HEK293T (cell line): ENCODE results near the gene CDSN.

Experiments
- ARNT ChIP-seq: fragments of 450-650 bp; IDR thresholded peaks from 2 replicates; pipeline ENCODE4 v1.6.1; 2017; ENCODE audit warnings: mild to moderate bottlenecking
- BHLHE40 ChIP-seq: fragments of 450-650 bp; IDR thresholded peaks from 2 replicates; pipeline ENCODE4 v1.6.1; 2016; ENCODE audit warnings: mild to moderate bottlenecking, moderate library complexity, borderline replicate concordance
- CTBP1 ChIP-seq: fragments of 450-650 bp; IDR thresholded peaks from 2 replicates; pipeline ENCODE4 v1.6.1; 2016; ENCODE audit warnings: borderline replicate concordance
- FOXM1 ChIP-seq: fragments of 450-650 bp; IDR thresholded peaks from 2 replicates; pipeline ENCODE4 v1.6.1; 2017; ENCODE audit warnings: mild to moderate bottlenecking, borderline replicate concordance
- HDGF ChIP-seq: fragments of 450-650 bp; IDR thresholded peaks from 2 replicates; pipeline ENCODE4 v1.6.1; 2017; ENCODE audit warnings: antibody characterized with exemption, borderline replicate concordance
- NFRKB ChIP-seq: fragments of 450-650 bp; IDR thresholded peaks from 2 replicates; pipeline ENCODE4 v1.6.1; 2016; ENCODE audit warnings: mild to moderate bottlenecking, moderate library complexity
- SP1 ChIP-seq: fragments of 450-650 bp; IDR thresholded peaks from 2 replicates; pipeline ENCODE4 v1.6.1; 2017
- SUZ12 ChIP-seq: fragments of 450-650 bp; IDR thresholded peaks from 2 replicates; pipeline ENCODE4 v1.6.1; 2016; ENCODE audit warnings: mild to moderate bottlenecking
- TARDBP ChIP-seq: fragments of 450-650 bp; IDR thresholded peaks from 2 replicates; pipeline ENCODE4 v1.6.1; 2016
- ZNF384 ChIP-seq: fragments of 450-650 bp; IDR thresholded peaks from 2 replicates; pipeline ENCODE4 v1.6.1; 2016

DNA sequence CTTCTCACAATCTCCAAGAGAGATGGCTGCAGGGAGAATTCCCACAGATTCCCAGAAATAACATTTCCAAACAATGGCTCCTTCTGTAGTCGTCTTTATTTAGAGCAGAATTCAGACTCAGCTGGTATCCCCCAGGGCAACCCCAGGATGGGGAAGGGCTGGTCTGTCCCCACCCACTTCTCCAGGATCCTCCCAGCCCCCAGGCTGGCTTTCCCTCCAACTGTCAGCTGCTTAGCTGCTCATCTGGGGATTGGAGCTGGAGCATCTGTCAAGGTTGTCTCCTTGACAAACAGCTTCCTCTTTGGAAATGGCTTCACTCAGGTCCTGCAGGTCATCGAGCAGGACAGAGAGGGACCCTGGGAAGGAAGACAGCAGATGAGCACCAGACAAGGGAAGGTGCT is 22.1 kb upstream of the CDSN start:
- no peak for TF ChIP-seq SP1
- TF ChIP-seq TARDBP, result no peak
- no peak for TF ChIP-seq HDGF
- TF ChIP-seq BHLHE40, result no peak
- TF ChIP-seq FOXM1, result no peak
- no peak for TF ChIP-seq ZNF384
- TF ChIP-seq NFRKB, result no peak
- TF ChIP-seq ARNT, result no peak
- TF ChIP-seq SUZ12, result no peak
- TF ChIP-seq CTBP1, result no peak
